Stimulated activated CD8-positive, alpha-beta memory T cell treated with anti-CD3 and anti-CD28 coated beads, Interleukin-12 subunit alpha, Interleukin-12 subunit beta, amount 100 ng/mL, for 24 hours (primary cell): Measurements from ENCODE around the gene HOXB8.

ENCODE experiments used
- DNase-seq: peaks from one replicate; pipeline ENCODE4 v3.0.0-alpha.2; 2020; ENCODE audit errors: extremely low read depth

The HOXB8 gene

GRCh38 chr17:48610282-48611211 lies 4.5 kb downstream of the HOXB8 start, which contains the start of gene HOXB7:
HOXB7 (minus strand) TSS chr17:48611017; CDS start chr17:48610918, 99 bp downstream.
- DNase-seq: no peak

- DNase-seq: no peak
These were observed 5.3 kb downstream of the HOXB8 start for GRCh38 chr17:48609759-48610281.

GRCh38 chr17:48609033-48609432 lies 6.1 kb downstream of the HOXB8 start:
- DNase-seq: no peak

GRCh38 chr17:48608494-48608834 lies 6.6 kb downstream of the HOXB8 start:
- no peak for DNase-seq

- no peak for DNase-seq
These were observed 8.0 kb downstream of the HOXB8 start for GRCh38 chr17:48606892-48607614.

GRCh38 chr17:48605991-48606891 lies 8.9 kb downstream of the HOXB8 start:
- DNase-seq: no peak

- no peak for DNase-seq
These were observed 9.6 kb downstream of the HOXB8 start for GRCh38 chr17:48605409-48605919.

- DNase-seq: no peak
These were observed 10.2 kb downstream of the HOXB8 start, which contains the start of gene HOXB6 for GRCh38 chr17:48604770-48605329. HOXB6 (minus strand) TSS chr17:48604986; CDS start chr17:48598150, 6,836 bp downstream.

- DNase-seq: no peak
These were observed 10.9 kb downstream of the HOXB8 start for GRCh38 chr17:48603959-48604769.

GRCh38 chr17:48601539-48602425 lies 13.3 kb downstream of the HOXB8 start:
- DNase-seq: no peak

GRCh38 chr17:48601207-48601538 lies 13.9 kb downstream of the HOXB8 start:
- no peak for DNase-seq

- DNase-seq: no peak
These were observed 14.6 kb downstream of the HOXB8 start for GRCh38 chr17:48600244-48601098.

GRCh38 chr17:48599354-48599753 lies 15.7 kb downstream of the HOXB8 start:
- DNase-seq: no peak

- DNase-seq: no peak
These were observed 16.4 kb downstream of the HOXB8 start for GRCh38 chr17:48598736-48599135.

- no peak for DNase-seq
These were observed 17.1 kb downstream of the HOXB8 start for GRCh38 chr17:48597778-48598631.

GRCh38 chr17:48597528-48597777 lies 17.6 kb downstream of the HOXB8 start:
- DNase-seq: no peak

- DNase-seq: no peak
These were observed 18.2 kb downstream of the HOXB8 start for GRCh38 chr17:48596735-48597527.
